Stimulated activated naive CD8-positive, alpha-beta T cell treated with anti-CD3 and anti-CD28 coated beads, Interleukin-15, Interleukin-2, amounts not matched to agents 100 U/mL and 50 U/mL, for 24 hours (primary cell): ENCODE data around the gene GID8.

Source experiments
- ATAC-seq: fragments of 150-1000 bp; cut with Tn5 transposase; one replicate; pipeline ENCODE4 v1.10.0; 2021
- DNase-seq: peaks from one replicate; pipeline ENCODE4 v3.0.0; 2021

Gene GID8

DNA sequence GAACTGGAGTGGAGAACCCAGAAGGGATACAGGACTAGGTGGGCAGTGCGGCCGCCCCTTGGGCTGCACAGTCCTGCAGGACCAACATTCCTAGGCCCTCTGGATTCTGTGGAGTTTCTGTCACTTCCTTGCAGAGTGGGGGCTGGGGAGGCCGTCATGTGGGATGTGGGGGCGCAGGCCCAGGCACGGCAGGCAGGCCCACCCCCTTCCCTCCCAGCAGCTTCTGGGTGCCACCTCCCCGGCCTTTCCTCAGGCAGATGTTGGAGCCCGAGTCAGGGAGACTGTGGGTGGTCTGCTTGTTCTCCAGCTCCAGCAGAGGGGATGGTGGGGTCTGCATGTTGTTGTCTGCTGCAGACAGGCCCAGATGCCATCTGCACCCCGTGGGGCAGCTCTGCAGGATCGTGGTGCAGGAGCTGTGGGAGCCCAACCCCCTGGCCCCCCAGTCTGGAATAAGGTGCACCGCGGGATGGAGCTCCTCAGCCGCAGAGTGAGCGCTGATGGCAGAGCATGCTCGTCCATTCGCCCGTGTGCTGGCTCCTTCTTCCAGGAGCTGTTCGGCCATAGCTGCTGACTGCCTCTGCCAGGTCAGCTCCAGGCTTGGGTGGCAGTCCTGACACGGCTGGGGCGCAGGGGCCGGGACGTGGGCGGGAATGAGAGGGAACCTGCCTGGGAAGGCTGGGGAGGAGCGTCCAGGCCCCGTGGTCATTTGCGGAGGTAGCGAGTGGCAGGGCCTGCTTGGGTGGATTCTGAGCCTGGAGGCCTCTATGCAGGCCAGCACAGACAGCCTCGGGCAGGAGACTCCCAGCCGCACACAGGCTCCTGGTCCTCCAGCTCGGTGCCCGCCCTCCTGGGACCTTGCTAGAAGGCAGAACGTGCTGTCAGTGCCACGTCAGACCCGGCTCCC is 32.6 kb downstream of the GID8 start:
- ATAC-seq (no peak), DNase-seq (no peak)

- DNase-seq = no peak
- ATAC-seq = no peak
Observed at GRCh38 chr20:62971211-62971949, 33.4 kb downstream of the GID8 start.

DNA sequence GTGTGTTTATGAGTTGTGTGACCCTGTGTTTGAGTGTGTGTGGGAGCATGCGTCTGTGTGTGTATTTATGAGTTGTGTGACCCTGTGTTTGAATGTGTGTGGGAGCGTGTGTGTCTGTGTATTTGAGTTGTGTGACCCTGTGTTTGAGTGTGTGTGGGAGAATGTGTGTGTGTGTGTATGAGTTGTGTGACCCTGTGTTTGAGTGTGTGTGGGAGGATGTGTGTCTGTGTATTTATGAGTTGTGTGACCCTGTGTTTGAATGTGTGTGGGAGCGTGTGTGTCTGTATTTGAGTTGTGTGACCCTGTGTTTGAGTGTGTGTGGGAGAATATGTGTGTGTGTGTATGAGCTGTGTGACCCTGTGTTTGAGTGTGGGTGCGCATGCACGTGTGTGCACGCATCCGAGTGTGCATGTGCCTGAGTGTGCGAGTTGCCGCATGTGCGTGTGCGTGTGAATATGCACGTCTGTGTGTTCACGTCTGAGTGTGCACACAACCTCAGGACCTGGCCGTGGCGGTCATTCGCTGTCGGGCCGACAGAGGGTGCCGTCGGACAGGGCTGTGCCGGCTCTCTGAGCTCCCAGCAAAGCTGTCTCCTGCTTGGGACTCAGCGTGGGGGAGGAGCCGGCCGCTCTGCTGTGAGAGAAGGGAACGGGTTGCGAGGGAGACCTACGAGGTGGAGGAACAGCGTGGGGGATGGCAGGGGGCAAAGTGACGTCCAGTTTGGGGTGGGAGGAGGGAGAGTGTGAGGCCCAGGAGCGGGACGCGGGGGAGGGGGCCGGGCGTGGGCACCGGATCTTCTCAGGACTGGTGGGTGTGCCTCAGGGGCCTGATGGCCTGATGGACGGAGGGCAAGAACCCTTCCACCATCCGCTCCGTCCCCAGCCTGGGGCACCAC is 34.2 kb downstream of the GID8 start:
- DNase-seq (peak; percentile 93), ATAC-seq (peak; percentile 94)

DNA sequence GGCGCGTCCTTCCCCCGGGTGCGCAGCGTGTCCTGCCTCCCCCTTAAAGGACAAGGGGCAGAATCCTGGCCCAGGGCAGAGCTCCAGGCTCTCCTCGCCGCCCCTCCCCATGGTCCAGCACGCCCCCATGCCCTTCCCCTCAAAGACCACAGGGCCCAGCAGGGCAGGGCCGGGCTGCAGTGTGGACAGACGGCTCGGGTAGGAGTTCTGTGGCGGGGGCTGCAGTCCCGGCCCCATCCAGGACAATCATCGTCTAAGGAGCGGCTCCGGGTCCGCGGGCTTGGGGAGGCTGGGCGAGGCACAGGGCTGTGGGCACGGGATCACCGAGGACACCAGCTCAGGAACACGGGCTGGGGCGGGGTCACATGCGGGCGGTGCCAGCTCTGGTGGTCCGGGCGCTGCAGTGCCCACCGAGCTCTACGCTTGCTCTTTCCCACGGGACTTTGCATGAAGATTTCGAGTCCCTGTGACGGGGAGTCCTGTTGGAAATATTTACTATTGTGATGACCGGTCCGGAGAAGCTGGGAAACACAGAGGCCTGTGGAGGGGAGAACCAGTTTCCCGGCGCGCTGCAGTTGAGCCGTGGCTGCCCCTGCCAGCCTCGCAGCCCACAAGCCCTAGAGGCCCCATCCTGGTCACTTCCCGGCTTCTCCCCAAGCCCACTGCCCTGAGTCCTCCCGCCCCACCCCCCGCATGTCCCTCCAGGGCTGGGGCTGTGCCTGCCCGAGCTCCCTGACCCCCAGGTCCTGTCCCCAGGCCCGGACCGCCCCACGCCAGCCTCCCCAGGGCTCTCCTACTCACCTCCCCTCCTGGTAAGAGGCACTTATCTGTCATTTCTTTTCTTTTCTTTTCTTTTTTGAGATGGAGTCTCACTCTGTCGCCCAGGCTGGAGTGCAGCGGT is 35.1 kb downstream of the GID8 start:
- DNase-seq (no peak), ATAC-seq (no peak)

- DNase-seq (no peak), ATAC-seq (no peak)
Observed at GRCh38 chr20:62975251-62975760, 37.4 kb downstream of the GID8 start.

GRCh38 chr20:62975812-62976508 is 38.0 kb downstream of the GID8 start:
- ATAC-seq = no peak
- no peak for DNase-seq

DNA sequence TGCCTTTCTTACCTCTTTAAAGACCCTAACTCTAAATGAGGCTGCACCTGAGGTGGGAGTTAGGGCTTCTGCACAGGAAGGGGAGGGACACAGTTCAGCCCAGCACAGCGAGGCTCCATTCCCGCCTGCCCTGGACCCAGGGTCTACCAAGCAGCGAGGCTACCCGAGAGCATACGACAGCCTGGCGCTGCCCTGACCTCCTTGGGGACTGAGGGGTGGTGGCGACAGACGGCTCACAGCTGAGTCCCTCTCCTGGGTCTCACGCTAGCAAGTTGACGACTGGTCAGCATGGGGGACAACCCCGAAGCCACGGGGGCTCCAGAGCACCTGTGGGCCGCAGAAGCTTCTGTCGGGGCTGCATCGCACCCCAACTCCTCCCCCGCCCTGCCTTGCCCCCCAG is 38.9 kb downstream of the GID8 start:
- ATAC-seq (no peak), DNase-seq (no peak)

DNA sequence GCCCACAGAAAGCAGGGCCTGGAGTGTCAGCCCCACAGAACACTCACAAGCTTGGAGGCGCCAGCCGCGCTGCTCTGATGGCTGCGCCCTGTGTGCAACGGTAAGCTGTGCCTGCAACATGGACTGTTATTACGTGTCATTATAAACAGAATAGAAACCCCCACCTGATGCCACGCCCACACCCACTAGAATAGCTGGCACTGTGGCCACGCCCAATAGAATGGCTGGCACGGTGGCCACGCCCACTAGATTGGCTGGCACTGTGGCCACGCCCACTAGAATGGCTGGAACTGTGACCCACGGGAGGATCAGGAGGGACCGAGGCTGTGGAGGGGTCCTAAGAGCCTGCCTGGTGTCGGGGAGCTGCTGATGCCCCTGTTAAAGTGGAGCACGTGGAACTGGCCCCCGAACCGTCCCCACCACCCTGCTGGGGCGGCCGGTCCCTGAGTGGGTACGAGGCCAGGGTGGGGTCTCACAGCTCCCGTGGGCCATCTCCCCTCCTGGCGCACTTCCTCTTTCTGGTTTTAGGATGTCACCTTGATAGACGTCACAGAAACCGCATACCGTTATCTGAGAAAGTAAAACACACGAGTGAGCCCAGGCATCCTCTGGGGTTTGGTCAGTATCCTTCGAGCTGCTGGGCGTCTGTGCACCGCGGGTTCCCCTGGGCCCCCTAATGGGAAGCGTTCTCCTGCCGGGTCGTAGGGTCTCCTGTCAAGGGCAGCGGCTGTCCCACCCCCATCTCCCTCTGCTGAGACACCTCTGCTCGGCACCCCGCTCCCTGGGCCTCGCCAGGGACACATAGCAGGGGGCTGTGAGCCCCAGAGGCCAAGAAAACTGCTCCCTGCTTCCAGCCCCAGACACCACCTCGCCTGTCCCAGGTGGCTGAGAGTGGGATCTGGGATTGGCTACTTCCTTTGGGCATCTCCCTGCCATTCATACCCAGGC is 39.9 kb downstream of the GID8 start:
- ATAC-seq = peak; percentile 75
- DNase-seq = peak; percentile 81

DNA sequence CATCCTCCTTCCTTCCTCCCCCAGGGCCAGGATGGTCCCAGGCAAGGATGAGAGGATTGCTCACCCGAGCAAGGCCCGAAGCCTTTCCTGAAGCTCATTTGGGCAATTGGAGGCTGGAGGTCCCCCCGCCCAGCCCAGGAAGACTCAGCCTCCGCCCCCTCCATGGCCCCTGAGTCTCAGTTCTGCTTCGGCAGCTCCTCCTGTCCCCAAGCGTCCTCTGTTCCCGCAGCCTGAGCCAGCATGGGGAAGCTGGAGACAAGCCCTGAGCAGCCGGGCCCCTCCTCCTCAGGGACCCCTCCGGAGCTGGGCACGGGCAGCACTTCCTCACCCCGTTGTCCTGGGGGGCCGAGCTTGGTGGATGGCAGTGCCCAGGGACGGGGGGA is 40.6 kb downstream of the GID8 start:
- DNase-seq = no peak
- ATAC-seq = no peak

GRCh38 chr20:62979310-62979709 is 41.4 kb downstream of the GID8 start:
- no peak for ATAC-seq
- DNase-seq = no peak

DNA sequence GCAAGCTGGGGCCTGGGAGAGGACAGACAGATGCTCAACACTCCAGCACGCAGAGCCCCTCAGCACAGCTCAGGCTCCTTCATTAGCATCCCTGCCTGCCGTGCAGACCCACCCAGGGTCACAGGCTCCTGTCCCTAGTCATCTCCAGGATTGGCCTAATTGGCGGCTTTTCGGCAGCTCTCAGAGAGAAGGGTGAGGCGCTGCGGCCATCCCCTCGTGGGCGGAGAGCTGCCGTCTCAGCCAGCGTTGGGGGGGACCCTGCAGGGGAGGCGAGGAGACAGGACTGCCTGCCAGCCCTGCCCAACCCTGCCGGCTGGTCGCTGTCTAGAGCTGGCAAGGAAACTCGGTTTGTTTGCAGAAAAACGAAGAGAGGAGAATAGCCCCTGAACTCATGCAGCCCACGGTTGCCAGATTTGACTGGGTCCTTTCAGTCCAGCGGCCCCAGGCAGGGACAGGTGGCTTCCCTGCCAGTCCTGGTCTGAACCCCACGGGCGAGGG is 42.0 kb downstream of the GID8 start:
- DNase-seq (no peak), ATAC-seq (no peak)

- ATAC-seq (no peak), DNase-seq (no peak)
Observed at GRCh38 chr20:62980380-62980960, 42.5 kb downstream of the GID8 start.

- ATAC-seq = no peak
- DNase-seq = peak; percentile 43
Observed at GRCh38 chr20:62980970-62981369, 43.0 kb downstream of the GID8 start.

GRCh38 chr20:62982124-62983075 is 44.5 kb downstream of the GID8 start:
- no peak for DNase-seq
- ATAC-seq = no peak

DNA sequence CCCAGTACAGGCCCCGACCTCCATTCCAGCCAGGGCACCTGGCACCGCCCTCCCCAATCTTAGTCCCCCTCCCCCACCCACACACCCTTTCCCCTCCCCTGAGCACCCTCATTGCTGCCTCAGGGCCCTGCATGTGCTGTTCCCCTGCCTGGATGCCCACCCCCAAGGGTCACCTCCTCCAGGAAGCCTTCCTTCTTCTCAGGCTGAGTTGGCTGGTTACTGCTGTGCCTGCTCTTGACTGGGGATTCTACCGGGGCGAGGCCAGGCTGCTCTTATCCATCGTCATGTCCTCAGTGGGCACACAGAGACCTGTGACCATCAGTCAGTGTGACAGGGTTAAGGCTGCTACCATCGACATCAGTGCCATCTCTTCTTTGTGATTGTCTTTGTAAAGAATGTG is 45.3 kb downstream of the GID8 start:
- ATAC-seq = no peak

DNA sequence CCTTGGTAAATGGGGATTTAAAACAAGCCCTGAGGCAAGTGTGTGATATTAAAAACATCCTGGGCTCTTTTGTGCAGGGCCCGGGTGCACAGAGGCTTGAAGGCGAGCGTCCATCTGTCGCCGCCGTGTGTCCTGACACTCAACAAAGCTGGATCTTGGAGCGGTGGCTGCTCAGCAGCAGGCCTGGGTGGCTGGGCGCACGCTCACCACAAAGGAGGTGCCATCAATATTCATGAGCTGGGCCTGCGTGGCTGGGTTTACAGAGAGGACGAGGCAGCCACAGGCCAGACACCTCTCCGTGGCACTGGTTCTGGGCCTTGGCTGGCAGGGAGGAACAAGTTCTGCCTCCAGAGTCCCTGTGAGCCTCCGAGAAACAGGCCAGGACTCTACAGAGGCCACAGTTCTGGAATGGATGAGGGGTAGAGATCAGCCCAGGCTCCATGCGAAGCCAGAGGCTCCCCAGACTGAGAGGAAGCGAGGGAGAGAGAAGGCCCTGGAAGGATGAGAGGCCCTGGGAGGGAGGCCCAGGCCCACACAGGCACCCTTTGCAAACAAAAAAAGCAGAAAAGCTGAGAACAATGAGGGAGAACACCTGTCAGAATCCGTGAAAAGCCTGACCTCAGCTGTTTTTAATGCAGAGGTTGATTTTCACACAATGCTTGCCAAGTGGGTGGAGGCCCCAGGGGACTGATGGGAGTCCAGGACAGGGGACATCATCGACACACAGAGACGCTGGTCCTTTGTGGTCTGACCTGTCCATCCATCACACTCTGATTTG is 46.9 kb downstream of the GID8 start:
- ATAC-seq (no peak), DNase-seq (no peak)

More for the DNA sequence above, 45.3 kb downstream of the GID8 start:
- DNase-seq = no peak

GRCh38 chr20:62985444-62985778 is 47.5 kb downstream of the GID8 start:
- ATAC-seq = no peak
- no peak for DNase-seq
